ENCODE measurements around the gene ENSA. TPM values are rescaled to one million over a fixed set of nuclear protein-coding genes. Genes with fewer than 3 reads are reported as not detected.
"Not testable (repeated sequence)": the region's sequence is repeated elsewhere in the genome, so short reads cannot be mapped to it uniquely, and the experiment has no call there.

ENSA gene
- total and polyA plus RNA-seq, 2 experiments from 2014 or later = 114 to 200 TPM

DNA sequence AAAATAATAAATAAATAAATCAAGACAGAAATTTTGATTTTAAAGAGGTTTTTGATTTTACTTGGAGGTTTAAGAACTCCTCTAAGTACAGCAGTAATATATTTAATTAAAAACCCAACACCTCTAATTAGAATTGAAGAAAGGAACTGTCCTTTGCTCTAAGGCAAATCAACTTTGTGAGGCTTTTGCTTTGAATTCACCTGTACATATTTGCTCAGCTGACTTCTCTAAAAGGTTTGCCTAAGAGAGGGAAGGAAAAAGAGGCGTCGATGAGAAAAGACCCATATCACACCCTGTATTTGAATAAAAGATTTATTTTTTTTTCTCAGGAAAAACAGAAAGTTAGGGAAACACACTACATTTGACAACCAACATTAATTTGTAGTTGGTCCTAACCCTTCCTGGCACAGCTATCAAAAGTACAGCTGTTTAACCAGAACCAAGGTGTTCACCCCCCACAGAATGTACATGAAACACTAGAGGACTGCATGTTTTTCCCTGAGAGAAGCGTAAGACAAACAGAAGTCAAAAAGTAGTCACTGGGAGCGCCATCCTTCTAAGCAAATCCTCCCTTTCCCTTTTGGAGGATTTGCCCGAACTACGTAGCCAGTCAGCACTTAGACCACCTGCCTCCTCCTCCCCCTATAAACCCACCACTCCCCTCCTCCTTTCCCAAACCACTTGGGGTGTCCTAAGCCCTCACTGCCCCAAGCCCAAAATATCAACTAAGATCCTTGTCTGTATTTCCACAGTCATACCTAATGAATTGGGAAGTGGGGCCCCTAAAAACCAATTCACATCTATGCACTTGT is 54.9 kb downstream of the ENSA start (continued):
- TF ChIP-seq, protein P1, sequence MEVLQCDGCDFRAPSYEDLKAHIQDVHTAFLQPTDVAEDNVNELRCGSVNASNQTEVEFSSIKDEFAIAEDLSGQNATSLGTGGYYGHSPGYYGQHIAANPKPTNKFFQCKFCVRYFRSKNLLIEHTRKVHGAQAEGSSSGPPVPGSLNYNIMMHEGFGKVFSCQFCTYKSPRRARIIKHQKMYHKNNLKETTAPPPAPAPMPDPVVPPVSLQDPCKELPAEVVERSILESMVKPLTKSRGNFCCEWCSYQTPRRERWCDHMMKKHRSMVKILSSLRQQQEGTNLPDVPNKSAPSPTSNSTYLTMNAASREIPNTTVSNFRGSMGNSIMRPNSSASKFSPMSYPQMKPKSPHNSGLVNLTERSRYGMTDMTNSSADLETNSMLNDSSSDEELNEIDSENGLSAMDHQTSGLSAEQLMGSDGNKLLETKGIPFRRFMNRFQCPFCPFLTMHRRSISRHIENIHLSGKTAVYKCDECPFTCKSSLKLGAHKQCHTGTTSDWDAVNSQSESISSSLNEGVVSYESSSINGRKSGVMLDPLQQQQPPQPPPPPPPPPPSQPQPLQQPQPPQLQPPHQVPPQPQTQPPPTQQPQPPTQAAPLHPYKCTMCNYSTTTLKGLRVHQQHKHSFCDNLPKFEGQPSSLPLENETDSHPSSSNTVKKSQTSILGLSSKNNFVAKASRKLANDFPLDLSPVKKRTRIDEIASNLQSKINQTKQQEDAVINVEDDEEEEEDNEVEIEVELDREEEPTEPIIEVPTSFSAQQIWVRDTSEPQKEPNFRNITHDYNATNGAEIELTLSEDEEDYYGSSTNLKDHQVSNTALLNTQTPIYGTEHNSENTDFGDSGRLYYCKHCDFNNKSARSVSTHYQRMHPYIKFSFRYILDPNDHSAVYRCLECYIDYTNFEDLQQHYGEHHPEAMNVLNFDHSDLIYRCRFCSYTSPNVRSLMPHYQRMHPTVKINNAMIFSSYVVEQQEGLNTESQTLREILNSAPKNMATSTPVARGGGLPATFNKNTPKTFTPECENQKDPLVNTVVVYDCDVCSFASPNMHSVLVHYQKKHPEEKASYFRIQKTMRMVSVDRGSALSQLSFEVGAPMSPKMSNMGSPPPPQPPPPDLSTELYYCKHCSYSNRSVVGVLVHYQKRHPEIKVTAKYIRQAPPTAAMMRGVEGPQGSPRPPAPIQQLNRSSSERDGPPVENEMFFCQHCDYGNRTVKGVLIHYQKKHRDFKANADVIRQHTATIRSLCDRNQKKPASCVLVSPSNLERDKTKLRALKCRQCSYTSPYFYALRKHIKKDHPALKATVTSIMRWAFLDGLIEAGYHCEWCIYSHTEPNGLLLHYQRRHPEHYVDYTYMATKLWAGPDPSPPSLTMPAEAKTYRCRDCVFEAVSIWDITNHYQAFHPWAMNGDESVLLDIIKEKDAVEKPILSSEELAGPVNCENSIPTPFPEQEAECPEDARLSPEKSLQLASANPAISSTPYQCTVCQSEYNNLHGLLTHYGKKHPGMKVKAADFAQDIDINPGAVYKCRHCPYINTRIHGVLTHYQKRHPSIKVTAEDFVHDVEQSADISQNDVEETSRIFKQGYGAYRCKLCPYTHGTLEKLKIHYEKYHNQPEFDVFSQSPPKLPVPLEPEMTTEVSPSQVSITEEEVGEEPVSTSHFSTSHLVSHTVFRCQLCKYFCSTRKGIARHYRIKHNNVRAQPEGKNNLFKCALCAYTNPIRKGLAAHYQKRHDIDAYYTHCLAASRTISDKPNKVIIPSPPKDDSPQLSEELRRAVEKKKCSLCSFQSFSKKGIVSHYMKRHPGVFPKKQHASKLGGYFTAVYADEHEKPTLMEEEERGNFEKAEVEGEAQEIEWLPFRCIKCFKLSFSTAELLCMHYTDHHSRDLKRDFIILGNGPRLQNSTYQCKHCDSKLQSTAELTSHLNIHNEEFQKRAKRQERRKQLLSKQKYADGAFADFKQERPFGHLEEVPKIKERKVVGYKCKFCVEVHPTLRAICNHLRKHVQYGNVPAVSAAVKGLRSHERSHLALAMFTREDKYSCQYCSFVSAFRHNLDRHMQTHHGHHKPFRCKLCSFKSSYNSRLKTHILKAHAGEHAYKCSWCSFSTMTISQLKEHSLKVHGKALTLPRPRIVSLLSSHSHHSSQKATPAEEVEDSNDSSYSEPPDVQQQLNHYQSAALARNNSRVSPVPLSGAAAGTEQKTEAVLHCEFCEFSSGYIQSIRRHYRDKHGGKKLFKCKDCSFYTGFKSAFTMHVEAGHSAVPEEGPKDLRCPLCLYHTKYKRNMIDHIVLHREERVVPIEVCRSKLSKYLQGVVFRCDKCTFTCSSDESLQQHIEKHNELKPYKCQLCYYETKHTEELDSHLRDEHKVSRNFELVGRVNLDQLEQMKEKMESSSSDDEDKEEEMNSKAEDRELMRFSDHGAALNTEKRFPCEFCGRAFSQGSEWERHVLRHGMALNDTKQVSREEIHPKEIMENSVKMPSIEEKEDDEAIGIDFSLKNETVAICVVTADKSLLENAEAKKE (CRISPR knock-in tag; IDR thresholded peaks at IDR 0.05) = no peak
- TF ChIP-seq, protein P2, sequence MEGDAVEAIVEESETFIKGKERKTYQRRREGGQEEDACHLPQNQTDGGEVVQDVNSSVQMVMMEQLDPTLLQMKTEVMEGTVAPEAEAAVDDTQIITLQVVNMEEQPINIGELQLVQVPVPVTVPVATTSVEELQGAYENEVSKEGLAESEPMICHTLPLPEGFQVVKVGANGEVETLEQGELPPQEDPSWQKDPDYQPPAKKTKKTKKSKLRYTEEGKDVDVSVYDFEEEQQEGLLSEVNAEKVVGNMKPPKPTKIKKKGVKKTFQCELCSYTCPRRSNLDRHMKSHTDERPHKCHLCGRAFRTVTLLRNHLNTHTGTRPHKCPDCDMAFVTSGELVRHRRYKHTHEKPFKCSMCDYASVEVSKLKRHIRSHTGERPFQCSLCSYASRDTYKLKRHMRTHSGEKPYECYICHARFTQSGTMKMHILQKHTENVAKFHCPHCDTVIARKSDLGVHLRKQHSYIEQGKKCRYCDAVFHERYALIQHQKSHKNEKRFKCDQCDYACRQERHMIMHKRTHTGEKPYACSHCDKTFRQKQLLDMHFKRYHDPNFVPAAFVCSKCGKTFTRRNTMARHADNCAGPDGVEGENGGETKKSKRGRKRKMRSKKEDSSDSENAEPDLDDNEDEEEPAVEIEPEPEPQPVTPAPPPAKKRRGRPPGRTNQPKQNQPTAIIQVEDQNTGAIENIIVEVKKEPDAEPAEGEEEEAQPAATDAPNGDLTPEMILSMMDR (conservative IDR thresholded peaks at IDR 0.05; ENCODE audit: low read depth in 2 of 2) = no peak
- TF ChIP-seq ZNF114 (CRISPR knock-in tag; IDR thresholded peaks at IDR 0.05) (no peak), NANOG (IDR thresholded peaks at IDR 0.05; ENCODE audit: borderline replicate concordance) (no peak)

DNA sequence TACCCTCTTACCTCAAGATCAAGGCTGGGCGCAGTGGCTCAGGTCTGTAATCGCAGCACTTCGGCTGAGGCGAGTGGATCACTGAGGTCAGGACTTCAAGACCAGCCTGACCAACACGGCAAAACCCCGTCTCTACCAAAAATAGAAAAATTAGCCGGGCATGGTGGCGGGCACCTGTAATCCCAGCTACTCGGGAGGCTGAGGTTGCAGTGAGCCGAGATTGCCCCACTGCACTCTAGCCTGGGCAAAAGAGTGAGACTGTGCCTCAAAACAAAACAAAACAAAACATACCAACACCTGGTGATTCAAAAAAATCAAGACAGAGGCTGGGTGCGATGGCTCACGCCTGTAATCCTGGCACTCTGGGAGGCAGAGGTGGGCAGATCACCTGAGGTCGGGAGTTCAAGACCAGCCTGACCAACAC is 55.8 kb downstream of the ENSA start:
- Mint-ChIP-seq H3K4me1 (peaks cover 60% of the 10 kb centered on the region), H3K36me3 (ENCODE audit: low read depth) (peaks cover 93% of the 10 kb centered on the region), H3K4me3 (peak overlapping the region; percentile 46), H3K27ac (peak overlapping the region; percentile 87), H3K27me3 (ENCODE audit: insufficient read depth, low read depth, poor library complexity) (peaks cover 61% of the 10 kb centered on the region)
- H3K27me3 ChIP-seq (ENCODE audit: insufficient read depth); H3K9me3 Mint-ChIP-seq; H2AFZ ChIP-seq; DNase-seq (ENCODE audit: low spot score); H3K9me2 ChIP-seq (ENCODE audit: insufficient read depth): not testable (repeated sequence)
- peaks cover 54% of the 10 kb centered on the region for H4K20me1 ChIP-seq (replicated peaks; ENCODE audit: insufficient read depth)
- peaks cover 49% of the 10 kb centered on the region for H3K4me1 ChIP-seq (ENCODE audit: insufficient read depth)
- peak overlapping the region; percentile 100 for H3K27ac ChIP-seq (ENCODE audit: low read depth)
- H3K4me3 ChIP-seq = peak overlapping the region; percentile 33
- H3K36me3 ChIP-seq (ENCODE audit: insufficient read depth) = peaks cover 58% of the 10 kb centered on the region
- H3K4me2 ChIP-seq = peak overlapping the region; percentile 92
- H3F3A ChIP-seq (replicated peaks; ENCODE audit: low read depth) = peaks cover 66% of the 10 kb centered on the region
- peak; percentile 3; the same call in 2 of the 3 replicates for ATAC-seq
- H3K79me2 ChIP-seq (replicated peaks; ENCODE audit: insufficient read depth) = peaks cover 81% of the 10 kb centered on the region
